Measurements from ENCODE around the gene CHEK2. TPM values are rescaled to one million over a fixed set of nuclear protein-coding genes. Genes with fewer than 3 reads are reported as not detected.

The CHEK2 gene
- 5.3 and 8.3 TPM in 2 replicates for total RNA-seq

DNA sequence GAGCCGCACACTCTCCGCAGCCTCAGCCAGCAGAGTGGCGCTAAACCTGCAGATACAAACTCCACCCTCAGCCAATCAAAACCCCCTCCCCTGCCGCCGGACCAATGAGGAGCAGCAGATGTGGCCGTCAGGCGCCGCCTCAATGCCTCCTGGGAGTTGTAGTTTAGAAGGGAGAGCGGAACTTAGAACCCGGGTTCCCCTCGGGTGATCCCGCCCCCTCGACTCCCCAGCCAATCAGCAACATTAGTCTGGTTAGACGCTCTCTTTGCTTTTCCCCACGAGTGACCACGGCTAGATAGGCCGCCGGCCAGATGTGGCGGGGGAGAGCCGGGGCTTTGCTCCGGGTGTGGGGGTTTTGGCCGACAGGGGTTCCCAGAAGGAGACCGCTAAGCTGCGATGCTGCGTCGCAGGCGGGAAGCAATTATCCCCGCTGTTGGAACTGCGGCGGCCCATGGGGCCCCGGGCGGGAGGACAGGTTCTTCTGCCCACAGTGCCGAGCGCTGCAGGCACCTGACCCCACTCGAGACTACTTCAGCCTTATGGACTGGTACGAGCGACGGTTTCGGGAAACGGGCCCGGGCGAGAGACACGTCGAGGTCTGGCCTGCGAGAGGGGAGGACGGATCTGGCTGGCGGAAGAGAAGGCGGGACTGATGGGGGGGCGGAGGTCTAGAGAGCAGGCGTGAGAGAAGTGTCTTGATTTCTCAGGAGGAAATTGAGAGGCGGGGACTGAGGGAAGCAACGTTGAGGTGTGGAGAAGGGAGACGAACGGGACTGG is at the start of gene CHEK2, which contains the start of gene HSCB:
Gene CHEK2, minus strand, starts transcription at position 36 of the 777 bp plus-strand sequence. CDS start 7,099 bp downstream, outside the sequence.
Gene HSCB, plus strand, starts transcription at position 255 of the 777 bp plus-strand sequence. Its CDS starts 57 bp downstream, at position 312.

GRCh38 chr22:28772633-28773460 is 31.2 kb upstream of the CHEK2 start, which contains the start of gene CCDC117:
TSS of gene CCDC117 (plus strand) at chr22:28772695. CDS start at chr22:28772850, 155 bp downstream.

GRCh38 chr22:28679611-28680287 is 61.9 kb downstream of the CHEK2 start, which contains the start of gene TTC28:
TSS of gene TTC28 (minus strand) at chr22:28679840. CDS start at chr22:28679723, 117 bp downstream.

Other genes starting within 250 kb of the CHEK2 start
- 29.3 and 36.5 TPM in 2 replicates for gene TTC28, start 62.0 kb downstream of the CHEK2 start, total RNA-seq
- 10.4 and 10.8 TPM in 2 replicates for gene HSCB, start 219 bp upstream of the CHEK2 start, total RNA-seq
- gene CCDC117, start 30.9 kb upstream of the CHEK2 start, total RNA-seq, result 10.1 and 16.6 TPM in 2 replicates
- gene XBP1, start 58.7 kb upstream of the CHEK2 start, total RNA-seq, result 159 and 211 TPM in 2 replicates
- gene ZNRF3, start 141.8 kb upstream of the CHEK2 start, total RNA-seq, result 3.6 and 6.3 TPM in 2 replicates

Data from smooth muscle cell of the pulmonary artery (primary cell).